GM18858 (cell line): ENCODE results near the gene HEBP1.

ENCODE experiments used
- ATAC-seq: cut with Tn5 transposase; IDR thresholded peaks from one replicate; pipeline ENCODE4 v1.9.1; 2021; ENCODE audit not compliant: unreplicated experiment

The HEBP1 gene

GRCh38 chr12:12992418-12993130 is 7.5 kb downstream of the HEBP1 start:
- ATAC-seq = no peak

GRCh38 chr12:12990700-12991468 is 9.2 kb downstream of the HEBP1 start:
- ATAC-seq = no peak

GRCh38 chr12:12987421-12987820 is 12.6 kb downstream of the HEBP1 start:
- ATAC-seq = no peak

- no peak for ATAC-seq
Measured at GRCh38 chr12:12986775-12987331, 13.2 kb downstream of the HEBP1 start.

- no peak for ATAC-seq
Measured at GRCh38 chr12:12985817-12986408, 14.2 kb downstream of the HEBP1 start.

- no peak for ATAC-seq
Measured at GRCh38 chr12:12984149-12984548, 15.9 kb downstream of the HEBP1 start.

DNA sequence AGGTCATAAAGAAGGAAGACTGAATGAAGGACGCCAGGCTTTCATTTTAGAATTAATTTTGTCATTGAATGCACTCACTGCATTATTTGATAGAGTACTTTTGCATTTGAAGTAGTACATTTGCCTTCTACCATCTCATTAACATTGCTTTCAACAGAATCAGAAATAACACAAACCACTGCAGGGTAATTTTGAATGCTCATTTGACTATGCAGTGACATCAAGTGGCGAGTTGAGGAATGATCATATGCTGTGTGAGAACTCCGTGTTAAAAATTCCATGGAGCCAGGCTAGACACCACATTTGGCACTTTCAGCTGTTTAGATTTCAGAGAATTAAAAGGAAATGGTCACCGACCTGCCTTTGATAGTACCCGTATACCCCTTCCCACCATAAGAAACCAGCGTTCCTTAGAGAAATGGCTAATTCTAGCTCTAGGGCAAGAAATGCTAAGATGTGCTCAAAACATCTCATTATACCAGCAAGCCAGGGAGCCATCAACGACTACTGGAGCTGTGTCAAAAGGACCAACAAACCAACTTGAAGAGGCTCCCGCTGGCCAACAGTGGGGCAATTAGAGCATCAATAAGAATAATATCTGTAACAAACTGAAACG is 16.5 kb downstream of the HEBP1 start:
- ATAC-seq = no peak

GRCh38 chr12:12982331-12982730 is 17.7 kb downstream of the HEBP1 start:
- no peak for ATAC-seq

DNA sequence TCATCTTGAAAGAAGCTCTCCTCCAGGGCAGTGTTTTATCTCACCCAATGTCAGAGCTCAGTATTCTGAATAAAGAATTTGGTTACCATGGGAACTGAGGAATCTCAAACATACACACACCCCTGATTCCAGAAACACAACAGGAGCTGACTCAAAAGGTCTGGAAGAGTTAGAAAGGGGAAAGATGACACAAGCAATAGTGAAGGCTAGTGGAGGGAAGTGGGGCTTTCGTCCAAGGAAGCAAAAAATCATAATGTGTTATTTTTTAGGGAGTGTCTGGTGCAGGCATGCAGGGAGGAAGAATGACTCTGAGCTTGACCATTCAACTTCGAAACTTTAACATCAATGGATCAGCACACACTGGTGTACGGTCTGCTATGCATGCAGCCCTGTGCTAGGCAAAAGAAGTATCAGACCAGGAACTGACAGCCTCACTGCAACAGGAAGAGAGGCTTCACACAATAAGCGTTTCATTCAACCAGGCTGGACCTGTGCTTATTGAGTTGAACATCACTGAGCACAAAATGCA is 20.3 kb downstream of the HEBP1 start:
- ATAC-seq = no peak

DNA sequence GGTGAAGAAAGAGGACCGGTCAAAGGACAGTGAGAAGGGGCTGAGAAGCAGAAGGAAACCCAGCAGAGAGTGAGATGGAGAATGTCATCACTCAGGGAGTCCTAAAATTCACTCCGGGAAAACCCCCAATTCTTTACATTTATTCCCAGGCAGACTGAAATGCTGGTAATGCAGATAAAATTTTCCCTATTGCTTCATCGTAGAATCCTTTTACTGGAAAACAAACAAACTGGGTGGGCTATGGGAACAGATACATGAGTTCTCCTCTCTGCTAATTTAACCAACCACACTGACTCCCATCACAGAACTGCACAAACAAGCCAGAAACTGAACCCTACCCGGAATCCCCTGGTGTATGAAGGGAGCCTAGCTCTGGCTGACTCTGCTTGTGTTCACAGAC is 20.9 kb downstream of the HEBP1 start:
- no peak for ATAC-seq

- no peak for ATAC-seq
Measured at GRCh38 chr12:12977231-12977630, 22.8 kb downstream of the HEBP1 start.

DNA sequence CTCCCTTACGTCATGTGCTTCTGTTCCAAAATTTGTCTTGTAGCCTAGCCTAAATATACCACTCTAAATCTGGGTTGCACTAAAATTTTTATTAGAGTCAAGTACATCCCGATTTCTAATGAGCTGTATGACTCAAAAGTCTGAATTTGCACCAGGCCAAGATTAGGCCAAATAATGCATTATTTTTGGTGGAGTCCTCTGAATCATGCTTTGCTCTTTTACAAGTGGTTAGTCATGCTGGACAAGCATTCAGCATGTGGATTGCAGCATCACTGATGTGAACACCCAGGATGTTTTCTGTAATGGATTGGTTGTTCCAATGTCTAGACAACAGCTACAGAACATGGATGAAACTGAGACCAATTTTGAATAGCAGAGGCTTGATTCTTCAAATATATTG is 23.7 kb downstream of the HEBP1 start:
- ATAC-seq = no peak

- no peak for ATAC-seq
Measured at GRCh38 chr12:12975322-12976077, 24.6 kb downstream of the HEBP1 start.

- no peak for ATAC-seq
Measured at GRCh38 chr12:12974211-12974610, 25.9 kb downstream of the HEBP1 start.

DNA sequence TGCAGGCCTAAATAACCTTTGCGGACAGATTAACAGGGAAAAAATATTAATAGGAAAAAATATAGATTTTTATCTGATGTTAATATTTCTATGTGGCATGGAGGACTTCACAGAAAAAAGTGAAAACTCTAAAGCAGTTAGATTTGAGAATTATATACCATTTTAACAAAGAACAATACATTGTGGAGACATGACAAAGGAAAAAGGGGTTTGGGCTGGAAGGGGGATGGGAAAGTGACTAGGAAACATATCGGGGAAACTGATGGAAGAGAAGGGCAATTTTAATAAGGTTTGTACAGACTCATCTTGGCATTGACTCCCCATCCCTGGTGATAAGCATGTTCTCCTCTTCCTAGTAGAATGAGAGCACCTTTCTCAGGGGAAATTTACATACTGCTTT is 27.0 kb downstream of the HEBP1 start:
- no peak for ATAC-seq

- ATAC-seq = no peak
Measured at GRCh38 chr12:12965836-12966235, 34.2 kb downstream of the HEBP1 start.

DNA sequence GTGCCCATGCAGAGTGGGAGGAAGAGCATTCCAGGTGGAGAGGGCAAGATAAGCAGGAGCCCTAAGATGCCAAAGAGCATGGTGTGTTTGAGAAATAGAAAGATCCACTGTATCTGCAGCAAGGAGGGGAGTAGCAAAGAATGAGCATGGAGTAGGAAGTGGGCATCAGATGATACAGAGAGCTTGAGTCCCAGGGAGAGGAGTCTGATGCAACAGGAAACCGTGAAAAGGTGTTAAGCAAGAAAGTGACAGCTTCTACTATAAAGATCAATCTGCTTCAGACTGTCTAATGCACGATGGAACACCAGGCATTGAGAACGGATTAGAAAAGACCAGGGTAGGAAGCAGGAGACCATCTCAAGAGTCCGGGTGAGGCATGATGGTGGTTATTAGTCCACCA is 35.8 kb downstream of the HEBP1 start:
- no peak for ATAC-seq

DNA sequence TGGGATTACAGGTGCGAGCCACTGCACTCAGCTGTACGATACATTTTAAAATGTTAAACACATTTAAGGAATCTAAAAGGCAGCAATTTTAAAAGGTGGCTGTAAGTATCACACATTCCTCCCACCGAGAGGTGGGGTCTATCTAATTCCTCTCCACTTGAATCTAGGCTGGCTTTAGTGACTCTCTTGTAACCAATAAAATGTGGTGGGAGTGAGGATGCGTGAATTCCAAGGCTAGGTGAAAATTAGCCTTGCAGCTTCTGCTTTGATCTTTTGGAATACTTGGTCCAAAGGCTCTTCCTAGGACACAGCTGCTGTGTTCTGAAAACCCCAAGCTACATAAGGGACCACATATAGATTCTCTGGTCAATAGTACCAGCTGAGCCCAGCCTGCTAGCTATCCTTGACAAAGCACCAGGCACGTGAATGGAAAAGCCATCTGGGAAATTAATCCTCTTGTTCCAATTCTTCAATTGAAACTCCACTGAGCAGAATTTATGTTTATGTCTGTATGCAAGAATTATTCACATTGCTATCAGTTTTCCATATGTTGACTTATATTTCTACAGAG is 39.3 kb downstream of the HEBP1 start:
- no peak for ATAC-seq

DNA sequence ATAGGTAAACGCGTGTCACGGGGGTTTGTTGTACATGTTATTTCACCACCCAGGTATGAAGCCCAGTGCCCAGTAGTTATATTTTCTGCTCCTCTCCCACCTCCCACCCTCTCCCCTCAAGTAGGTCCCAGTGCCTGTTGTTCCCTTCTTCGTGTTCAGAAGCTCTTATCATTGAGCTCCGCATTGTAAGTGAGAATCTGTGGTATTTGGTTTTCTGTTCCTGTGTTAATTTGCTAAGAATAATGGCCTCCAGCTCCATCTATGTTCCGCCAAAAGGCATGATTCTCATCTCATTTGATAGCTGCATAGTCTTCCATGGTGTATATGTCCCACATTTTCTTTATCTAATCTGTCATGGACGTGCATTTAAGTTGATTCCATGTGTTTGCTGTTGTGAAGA is 41.2 kb downstream of the HEBP1 start:
- ATAC-seq = no peak
